ENCODE data around the gene TMEM170B. TPM values are rescaled to one million over a fixed set of nuclear protein-coding genes. Genes with fewer than 3 reads are reported as not detected.

TMEM170B gene
- total and polyA plus RNA-seq, 9 of the 15 experiments (the other 6 are each of a cell fraction or from before 2014, with no cell fraction given): 0.03 to 0.11 (median 0.07) TPM

DNA sequence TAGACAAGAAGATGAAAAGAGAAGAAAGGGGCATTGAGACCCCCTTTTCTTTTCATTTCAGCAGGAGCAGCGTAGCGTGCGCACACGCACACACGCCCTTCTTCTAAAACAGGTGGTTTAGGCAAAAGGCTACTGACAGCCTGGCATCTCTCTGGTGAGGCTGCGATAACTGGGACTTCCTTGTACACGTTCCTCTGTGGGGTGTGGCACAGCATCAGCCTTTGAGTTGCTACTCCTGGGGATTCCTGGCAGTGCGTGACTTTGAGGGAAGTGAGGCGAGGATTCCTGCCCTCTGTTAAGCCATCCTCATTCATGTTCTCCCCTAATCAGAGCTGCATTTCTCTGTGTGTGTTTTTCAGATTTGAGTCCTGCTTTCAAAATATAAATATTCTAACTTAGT, 94.7 kb downstream of the TMEM170B start:
- ATAC-seq (no peak), FAIRE-seq (no peak), DNase-seq (ENCODE audit: extremely low read depth in 1 of 4, low spot score in 3 of 4) (no peak)
- H3K4me2 ChIP-seq (ENCODE audit: insufficient read depth, low read length): no peak overlapping the region
- H4K20me1 ChIP-seq (replicated peaks; ENCODE audit: control insufficient read depth, insufficient read depth, low read length): no peaks in the 10 kb centered on the region
- no peak overlapping the region for H2AFZ ChIP-seq (ENCODE audit: low read depth, low read length)
- H3K27ac ChIP-seq (ENCODE audit: extremely low read depth, low read depth, low read length): no peak overlapping the region
- no TSS peak for BruUV-seq (replicated peaks)
- H3K9ac ChIP-seq (ENCODE audit: insufficient read depth in 1 of 2, low read depth in 2 of 2, low read length in 2 of 2): no peak overlapping the region
- intact Hi-C loops (cut with micrococcal nuclease) (no loop called here), in situ Hi-C loops (cut with MboI) (no loop called here)
- no peaks in the 10 kb centered on the region for H3K9me3 ChIP-seq (replicated peaks; ENCODE audit: control insufficient read depth, insufficient read depth, low read depth, low read length)
- no peaks in the 10 kb centered on the region for H3K36me3 ChIP-seq (ENCODE audit: control insufficient read depth, insufficient read depth, low read length)
- 2% methylated on average over 9 of the region's 9 CpGs for WGBS (ENCODE audit: insufficient coverage, low coverage, missing lambda C conversion rate)
- peaks cover 16 to 49% of the 10 kb centered on the region in 2 experiments for H3K27me3 ChIP-seq (ENCODE audit: control insufficient read depth in 2 of 2, insufficient read depth in 2 of 2, low read length in 2 of 2)
- no peak overlapping the region for H3K4me3 ChIP-seq
- H3K79me2 ChIP-seq (ENCODE audit: control insufficient read depth, insufficient read depth, low read length): no peaks in the 10 kb centered on the region
- CTCF ChIA-PET (ENCODE audit: low intra/inter-chr PET ratio): no interaction called here
- H3K4me1 ChIP-seq (replicated peaks in 1 of 2; ENCODE audit: control insufficient read depth in 2 of 2, insufficient read depth in 2 of 2, low read length in 2 of 2): no peaks in the 10 kb centered on the region
- POLR2A ChIA-PET: interaction anchor here (0.7 kb wide), 2 partner anchors 1084 to 1125 kb away, joined by 3 read pairs; partner anchors contain the start of gene PHACTR1
- no peaks in the 10 kb centered on the region for H3K9me1 ChIP-seq (ENCODE audit: control insufficient read depth, insufficient read depth, low read length)
- no peak for TF ChIP-seq NR1H2 (CRISPR knock-in tag; IDR thresholded peaks at IDR 0.05)

GRCh38 chr6:11632795-11633511, 95.4 kb downstream of the TMEM170B start:
- intact Hi-C loops (cut with micrococcal nuclease): no loop called here
- H3K4me1 ChIP-seq (replicated peaks in 1 of 2; ENCODE audit: control insufficient read depth in 2 of 2, insufficient read depth in 2 of 2, low read length in 2 of 2): no peaks in the 10 kb centered on the region
- H3K79me2 ChIP-seq (ENCODE audit: control insufficient read depth, insufficient read depth, low read length): no peaks in the 10 kb centered on the region
- POLR2A ChIA-PET: interaction anchor here (0.7 to 0.9 kb wide), 2 partner anchors 14 to 1126 kb away, joined by 3 read pairs; no protein-coding TSS in a partner anchor
- CTCF ChIA-PET (ENCODE audit: low intra/inter-chr PET ratio): no interaction called here
- no peak overlapping the region for H3K4me2 ChIP-seq (ENCODE audit: insufficient read depth, low read length)
- 2% methylated on average over 11 of the region's 11 CpGs for WGBS (ENCODE audit: insufficient coverage, low coverage, missing lambda C conversion rate)
- no TSS peak for BruUV-seq (replicated peaks)
- H3K9me1 ChIP-seq (ENCODE audit: control insufficient read depth, insufficient read depth, low read length): no peaks in the 10 kb centered on the region
- H3K27me3 ChIP-seq (ENCODE audit: control insufficient read depth in 2 of 2, insufficient read depth in 2 of 2, low read length in 2 of 2): peaks cover 16 to 48% of the 10 kb centered on the region in 2 experiments
- no peaks in the 10 kb centered on the region for H4K20me1 ChIP-seq (replicated peaks; ENCODE audit: control insufficient read depth, insufficient read depth, low read length)
- in situ Hi-C loops (cut with MboI): no loop called here
- no peak overlapping the region for H3K4me3 ChIP-seq
- TF ChIP-seq MBD2 (IDR thresholded peaks at IDR 0.05; ENCODE audit: borderline replicate concordance, low read depth) (no peak), E2F6 (IDR thresholded peaks at IDR 0.05; ENCODE audit: borderline replicate concordance in 1 of 2, extremely low read depth in 1 of 2, insufficient read depth in 1 of 2, insufficient read length in 1 of 2, low read depth in 1 of 2, low read length in 1 of 2, poor library complexity in 1 of 2, severe bottlenecking in 1 of 2) (no peak)
- H3K36me3 ChIP-seq (ENCODE audit: control insufficient read depth, insufficient read depth, low read length): no peaks in the 10 kb centered on the region
- H3K27ac ChIP-seq (ENCODE audit: extremely low read depth, low read depth, low read length): no peak overlapping the region
- ATAC-seq: no peak
- H3K9me3 ChIP-seq (replicated peaks; ENCODE audit: control insufficient read depth, insufficient read depth, low read depth, low read length): no peaks in the 10 kb centered on the region
- no peak overlapping the region for H2AFZ ChIP-seq (ENCODE audit: low read depth, low read length)
- peak; percentile 11 for FAIRE-seq
- H3K9ac ChIP-seq (ENCODE audit: insufficient read depth in 1 of 2, low read depth in 2 of 2, low read length in 2 of 2): 0 out of 4 replicates have a peak overlapping the region, but pooled peaks of 1 of the 2 experiments have one; percentile 33
- DNase-seq (ENCODE audit: extremely low read depth in 1 of 4, low spot score in 3 of 4): no peak

Small RNAs within 50 kb of the gene (small RNA-seq; reads per million reads assigned to genes)
- gene RNU1-64P: not detected

Other genes with a start within 250 kb of the TMEM170B start
- gene ADTRP, start 241.1 kb downstream of the TMEM170B start, total RNA-seq (2014; rRNA removed): 7.4 and 9.6 TPM in 2 replicates
- gene ADTRP, start 241.1 kb downstream of the TMEM170B start, total RNA-seq (2014; rRNA removed; fragmentation: Illumina TruSeq; extraction: Trizol): 13.3 and 13.9 TPM in 2 replicates
- 13.5 and 13.8 TPM in 2 replicates for gene ADTRP, start 241.1 kb downstream of the TMEM170B start, total RNA-seq (2015; rRNA removed; fragmentation: Illumina TruSeq; extraction: Trizol)
- 11.7 and 12.3 TPM in 2 replicates for gene ADTRP, start 241.1 kb downstream of the TMEM170B start, total RNA-seq (2021)
- 8.7 and 10.0 TPM in 2 replicates for gene ADTRP, start 241.1 kb downstream of the TMEM170B start, polyA plus RNA-seq (2011; rRNA removed)
- 21.7 and 24.0 TPM in 2 replicates for gene ADTRP, start 241.1 kb downstream of the TMEM170B start, polyA plus RNA-seq (2014; fragmentation: Illumina TruSeq; extraction: Trizol)
- 10 to 100 TPM; 13.6 to 18.3 TPM for gene ADTRP, start 241.1 kb downstream of the TMEM170B start, polyA plus RNA-seq (2014; fragmentation: Nextera tagmentation; extraction: Ambion mirVana)
- 12.9 and 16.4 TPM in 2 replicates for gene ADTRP, start 241.1 kb downstream of the TMEM170B start, polyA plus RNA-seq (2014; rRNA removed)

All from K562 (cell line).